Gastrocnemius medialis (tissue), 4 donors: ENCODE data around the gene EIF2B2.

Source experiments
- POLR2A ChIP-seq, 2 donors: fragments of 450-650 bp; IDR thresholded peaks; one replicate each; pipeline ENCODE4 v1.6.1; 2017; ENCODE audit warnings: antibody characterized with exemption in 2 of 2, mild to moderate bottlenecking in 2 of 2, moderate library complexity in 2 of 2
- TF ChIP-seq, protein P1 (sequence below), 5 experiments: fragments of 450-650 bp in 3 of 5; fragments of 200-600 bp in 2 of 5; sonication (generic) in 2 of 5; IDR thresholded peaks in 4 of 5; conservative IDR thresholded peaks in 1 of 5; 1 replicate in 4 of 5; 2 replicates in 1 of 5; pipeline ENCODE4 v1.5.1; 2016 to 2019; ENCODE audit warnings: antibody characterized with exemption in 5 of 5, mild to moderate bottlenecking in 3 of 5, moderate library complexity in 3 of 5

DNA sequence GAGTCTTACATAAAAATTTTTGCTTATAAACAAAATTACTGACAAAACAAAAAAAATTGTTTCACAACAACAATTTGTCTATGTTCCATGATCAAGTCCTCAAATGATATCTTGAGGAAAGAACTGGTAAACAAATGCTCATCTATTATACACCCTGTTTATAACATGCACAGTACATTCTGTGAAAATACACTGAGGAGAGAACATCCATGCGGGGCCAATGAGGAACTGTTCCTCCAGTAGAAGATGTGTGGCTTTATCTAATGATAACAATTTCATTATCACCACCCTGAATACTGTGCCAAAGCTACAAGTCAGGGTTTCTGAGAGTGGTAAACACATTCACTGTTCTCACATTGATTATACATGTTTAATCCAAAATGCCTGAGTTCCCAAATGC, 37.8 kb downstream of the EIF2B2 start:
- TF ChIP-seq POLR2A (IDR thresholded peaks at IDR 0.05), result no peak
- TF ChIP-seq, protein P1, sequence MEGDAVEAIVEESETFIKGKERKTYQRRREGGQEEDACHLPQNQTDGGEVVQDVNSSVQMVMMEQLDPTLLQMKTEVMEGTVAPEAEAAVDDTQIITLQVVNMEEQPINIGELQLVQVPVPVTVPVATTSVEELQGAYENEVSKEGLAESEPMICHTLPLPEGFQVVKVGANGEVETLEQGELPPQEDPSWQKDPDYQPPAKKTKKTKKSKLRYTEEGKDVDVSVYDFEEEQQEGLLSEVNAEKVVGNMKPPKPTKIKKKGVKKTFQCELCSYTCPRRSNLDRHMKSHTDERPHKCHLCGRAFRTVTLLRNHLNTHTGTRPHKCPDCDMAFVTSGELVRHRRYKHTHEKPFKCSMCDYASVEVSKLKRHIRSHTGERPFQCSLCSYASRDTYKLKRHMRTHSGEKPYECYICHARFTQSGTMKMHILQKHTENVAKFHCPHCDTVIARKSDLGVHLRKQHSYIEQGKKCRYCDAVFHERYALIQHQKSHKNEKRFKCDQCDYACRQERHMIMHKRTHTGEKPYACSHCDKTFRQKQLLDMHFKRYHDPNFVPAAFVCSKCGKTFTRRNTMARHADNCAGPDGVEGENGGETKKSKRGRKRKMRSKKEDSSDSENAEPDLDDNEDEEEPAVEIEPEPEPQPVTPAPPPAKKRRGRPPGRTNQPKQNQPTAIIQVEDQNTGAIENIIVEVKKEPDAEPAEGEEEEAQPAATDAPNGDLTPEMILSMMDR (IDR thresholded peaks at IDR 0.05 in 4 of 5, conservative IDR thresholded peaks at IDR 0.05 in 1 of 5), result no peak
